Esophagus squamous epithelium (tissue), 5 donors: ENCODE data around the gene KIF13A. TPM values are rescaled to one million over a fixed set of nuclear protein-coding genes. Genes with fewer than 3 reads are reported as not detected.
"Not testable (repeated sequence)": the region's sequence is repeated elsewhere in the genome, so short reads cannot be mapped to it uniquely, and the experiment has no call there.

ENCODE experiments used
- DNase-seq: peaks from one replicate; lab custom pipeline; 2025; lab: John Stamatoyannopoulos, UW
- H3K27ac ChIP-seq, 4 donors: fragments of 200-600 bp; sonication (generic); one replicate each; pipeline ENCODE4 v1.5.1; 2016 to 2019; ENCODE audit warnings: mild to moderate bottlenecking in 1 of 4
- H3K27me3 ChIP-seq, 4 donors: fragments of 200-600 bp; sonication (generic); 1 replicate in 3 of 4; 2 replicates in 1 of 4; pipeline versions ENCODE4 v1.5.1 to v1.6.0; 2017 to 2021; ENCODE audit warnings: antibody characterized with exemption in 1 of 4
- H3K36me3 ChIP-seq, 3 donors: fragments of 200-600 bp; sonication (generic); one replicate each; pipeline ENCODE4 v1.5.1; 2016 to 2019
- H3K4me1 ChIP-seq, 3 donors: fragments of 200-600 bp; sonication (generic); one replicate each; pipeline ENCODE4 v1.5.1; 2017 to 2019
- H3K4me3 ChIP-seq, 4 donors: fragments of 200-600 bp; sonication (generic); 1 replicate in 3 of 4; 2 replicates in 1 of 4; pipeline ENCODE4 v1.5.1; 2016 to 2019; ENCODE audit warnings: mild to moderate bottlenecking in 2 of 4, moderate library complexity in 1 of 4
- H3K9me3 ChIP-seq, 3 donors: fragments of 200-600 bp; sonication (generic); one replicate each; pipeline ENCODE4 v1.5.1; 2016 to 2019
- POLR2A ChIP-seq, 4 donors: fragments of 450-650 bp; IDR thresholded peaks; one replicate each; pipeline ENCODE4 v1.6.1; 2017; ENCODE audit warnings: antibody characterized with exemption in 4 of 4, mild to moderate bottlenecking in 4 of 4, moderate library complexity in 3 of 4
- WGBS, 2 donors: methylation state at CpG; one replicate each; pipeline ENCODE4 v1.1.5; 2018; 5-methylcytosine and 5-hydroxymethylcytosine counted together
- intact Hi-C: fragments of 100-400 bp; cut with DNase I; formaldehyde crosslinking; loops from one replicate; pipeline ENCODE4 v1.15.0; 2022
- total RNA-seq, 4 donors: library from RNA; depleted of rRNA; stranded (reverse); fragments of >200 nt; gene quantifications; one replicate each; pipeline ENCODE4 v1.1.0, GENCODE V29; 2016
- TF ChIP-seq, protein P1 (sequence below), 6 experiments: fragments of 450-650 bp in 4 of 6; fragments of 200-600 bp in 2 of 6; sonication (generic) in 2 of 6; IDR thresholded peaks; one replicate each; pipeline ENCODE4 v1.5.1; 2016 to 2019; ENCODE audit warnings: antibody characterized with exemption in 6 of 6, mild to moderate bottlenecking in 4 of 6, moderate library complexity in 4 of 6
- donor health status: DM: yes; HTN: yes; CAD: no.

The KIF13A gene
- total RNA-seq, 4 donors from 2014 or later = 18.7 to 34.5 (median 25.0) TPM

DNA sequence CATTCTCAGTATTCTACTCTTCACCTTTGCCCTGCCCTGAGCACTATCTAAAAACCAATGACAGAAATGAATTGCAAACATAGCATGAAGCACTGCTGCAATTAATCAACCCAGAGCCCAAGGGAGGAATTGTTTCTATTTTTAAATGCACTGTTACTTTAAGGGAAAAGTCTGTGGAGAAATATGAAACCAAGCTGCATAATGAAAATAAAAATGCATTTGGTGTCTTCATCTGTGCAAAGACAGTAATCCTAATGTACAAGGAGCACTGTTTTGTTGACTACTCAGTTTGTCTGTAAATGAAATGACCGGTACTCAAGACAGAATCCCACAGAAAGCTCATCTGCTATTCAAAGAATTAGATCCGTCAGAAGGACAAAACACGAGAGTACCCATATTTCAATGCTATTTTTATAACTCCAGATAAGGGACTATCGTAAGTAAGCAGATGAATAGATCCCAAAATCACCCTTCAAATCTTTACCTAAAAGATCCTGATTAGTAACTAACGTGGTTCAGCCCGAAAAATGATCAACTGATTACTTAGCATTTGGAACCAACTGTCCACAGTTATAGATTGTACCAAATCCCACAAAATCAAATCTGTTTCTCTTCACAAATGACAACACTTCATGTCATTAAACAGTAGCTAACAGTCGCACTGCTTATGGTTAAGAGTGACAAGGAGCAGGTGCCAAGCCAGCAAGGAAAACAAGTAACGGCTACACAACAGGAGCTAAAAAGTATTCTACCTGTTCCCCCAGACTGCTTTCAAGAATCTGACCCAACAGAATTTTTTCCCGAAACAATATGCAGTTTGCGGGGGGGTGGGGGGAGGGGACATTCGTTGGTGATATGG lies 2.4 kb downstream of the KIF13A start:
- DNase-seq = no peak
- Histone ChIP-seq H3K4me1 (peaks cover 19 to 70% (median 29%) of the 10 kb centered on the region in 3 donors), H3K9me3 (no peaks in the 10 kb centered on the region), H3K27ac (peak overlapping the region in 3 of 4 donors; percentile 47 to 90 (median 59)), H3K27me3 (no peaks in the 10 kb centered on the region), H3K36me3 (no peaks in the 10 kb centered on the region), H3K4me3 (peak overlapping the region in 3 of 4 donors; percentile 75 to 91 (median 86))
- TF ChIP-seq, protein P1, sequence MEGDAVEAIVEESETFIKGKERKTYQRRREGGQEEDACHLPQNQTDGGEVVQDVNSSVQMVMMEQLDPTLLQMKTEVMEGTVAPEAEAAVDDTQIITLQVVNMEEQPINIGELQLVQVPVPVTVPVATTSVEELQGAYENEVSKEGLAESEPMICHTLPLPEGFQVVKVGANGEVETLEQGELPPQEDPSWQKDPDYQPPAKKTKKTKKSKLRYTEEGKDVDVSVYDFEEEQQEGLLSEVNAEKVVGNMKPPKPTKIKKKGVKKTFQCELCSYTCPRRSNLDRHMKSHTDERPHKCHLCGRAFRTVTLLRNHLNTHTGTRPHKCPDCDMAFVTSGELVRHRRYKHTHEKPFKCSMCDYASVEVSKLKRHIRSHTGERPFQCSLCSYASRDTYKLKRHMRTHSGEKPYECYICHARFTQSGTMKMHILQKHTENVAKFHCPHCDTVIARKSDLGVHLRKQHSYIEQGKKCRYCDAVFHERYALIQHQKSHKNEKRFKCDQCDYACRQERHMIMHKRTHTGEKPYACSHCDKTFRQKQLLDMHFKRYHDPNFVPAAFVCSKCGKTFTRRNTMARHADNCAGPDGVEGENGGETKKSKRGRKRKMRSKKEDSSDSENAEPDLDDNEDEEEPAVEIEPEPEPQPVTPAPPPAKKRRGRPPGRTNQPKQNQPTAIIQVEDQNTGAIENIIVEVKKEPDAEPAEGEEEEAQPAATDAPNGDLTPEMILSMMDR (IDR thresholded peaks at IDR 0.05) = no peak
- no peak for TF ChIP-seq POLR2A (IDR thresholded peaks at IDR 0.05)
- 19 to 24% methylated on average over 11 of the region's 11 CpGs for WGBS, 2 donors
- intact Hi-C loops = loop anchor here (10.0 kb wide), 1 partner anchor 140 kb away; the partner anchor contains the start of gene NHLRC1

DNA sequence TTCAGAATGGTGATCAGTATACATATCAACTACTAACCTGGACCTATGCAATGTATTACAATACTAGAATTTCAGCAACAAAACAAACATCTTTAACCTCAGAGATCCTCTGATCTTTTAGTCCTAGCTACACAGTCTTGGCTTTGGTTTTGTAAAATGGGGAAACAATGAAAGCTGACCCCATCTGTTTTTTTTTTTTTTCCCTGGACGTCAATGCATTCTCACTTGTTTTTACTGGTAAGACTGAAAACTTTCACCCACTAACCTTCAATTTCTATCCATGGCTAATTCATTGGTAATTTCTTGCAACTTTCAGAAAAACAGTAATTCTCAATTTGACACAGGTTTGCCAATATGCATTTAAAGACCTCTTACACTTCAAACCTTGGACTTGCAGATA lies 3.0 kb downstream of the KIF13A start:
- intact Hi-C loops = loop anchor here (10.0 kb wide), 1 partner anchor 140 kb away; the partner anchor contains the start of gene NHLRC1

DNA sequence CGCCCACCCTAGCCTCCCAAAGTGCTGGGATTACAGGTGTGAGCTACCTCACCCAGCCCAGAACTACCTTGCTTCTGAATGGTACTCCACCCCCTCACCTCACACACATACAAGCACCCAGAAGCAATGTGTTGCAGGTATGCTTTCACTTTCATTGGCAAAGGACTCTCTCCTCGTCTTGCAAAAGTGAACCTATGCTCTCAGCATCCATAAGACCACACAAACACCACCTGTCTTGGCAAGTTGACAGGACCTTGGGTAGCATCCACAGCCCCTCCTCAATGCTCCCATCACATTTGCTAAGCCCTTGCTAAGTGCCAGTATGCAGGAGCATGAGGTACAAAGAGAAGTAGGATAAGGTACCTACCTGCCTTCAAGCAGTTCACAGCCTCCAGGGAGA lies 3.7 kb downstream of the KIF13A start:
- no peaks in the 10 kb centered on the region for H3K36me3 ChIP-seq
- no peaks in the 10 kb centered on the region for H3K27me3 ChIP-seq
- 72 to 88% methylated on average over 1 to 2 of the region's 2 CpGs for WGBS, 2 donors
- intact Hi-C loops = loop anchor here (10.0 kb wide), 1 partner anchor 141 kb away; the partner anchor contains the start of gene NHLRC1
- TF ChIP-seq, protein P1 (IDR thresholded peaks at IDR 0.05) = no peak
- no peak for TF ChIP-seq POLR2A (IDR thresholded peaks at IDR 0.05)
- H3K27ac ChIP-seq = peak overlapping the region in 1 of 4 donors; percentile 14
- H3K9me3 ChIP-seq = no peaks in the 10 kb centered on the region
- DNase-seq = no peak
- H3K4me3 ChIP-seq = peak overlapping the region in 1 of 4 donors; percentile 27
- peaks cover 18 to 63% (median 27%) of the 10 kb centered on the region in 3 donors for H3K4me1 ChIP-seq

More for the DNA sequence above, 3.0 kb downstream of the KIF13A start:
- no peaks in the 10 kb centered on the region for H3K36me3 ChIP-seq
- no peak for DNase-seq
- peak overlapping the region in 3 of 4 donors; percentile 75 to 91 (median 86) for H3K4me3 ChIP-seq
- TF ChIP-seq, protein P1 (IDR thresholded peaks at IDR 0.05) = no peak
- TF ChIP-seq POLR2A (IDR thresholded peaks at IDR 0.05) = no peak
- no peaks in the 10 kb centered on the region for H3K27me3 ChIP-seq
- peaks cover 19 to 70% (median 29%) of the 10 kb centered on the region in 3 donors for H3K4me1 ChIP-seq
- WGBS, 2 donors = 6 to 28% methylated on average over 1 of the region's 1 CpG
- no peaks in the 10 kb centered on the region for H3K9me3 ChIP-seq
- H3K27ac ChIP-seq = peak overlapping the region in 2 of 4 donors; percentile 59 to 90

DNA sequence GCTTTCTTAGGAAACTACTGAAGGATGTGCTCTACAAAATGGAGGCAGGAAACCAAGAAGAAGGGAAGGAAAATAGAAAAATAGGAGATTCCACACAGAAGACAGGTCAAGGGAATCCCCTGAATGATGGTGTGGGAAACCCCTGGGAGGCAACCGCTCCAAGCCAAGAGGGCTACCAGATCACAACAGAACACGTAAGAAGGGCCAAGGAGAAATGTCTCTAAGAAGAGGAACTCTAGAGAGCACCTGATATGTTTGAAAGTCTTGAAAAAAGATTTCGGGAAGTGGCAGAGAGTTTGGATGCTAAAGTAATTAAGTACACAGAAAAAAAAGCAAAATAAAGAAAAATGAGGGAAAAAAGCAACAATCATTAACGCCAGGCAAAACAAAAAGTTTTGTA lies 7.1 kb downstream of the KIF13A start:
- Histone ChIP-seq H3K4me1 (peaks cover 14 to 41% (median 18%) of the 10 kb centered on the region in 3 donors), H3K4me3 (no peak overlapping the region), H3K27me3 (no peaks in the 10 kb centered on the region), H3K27ac (no peak overlapping the region), H3K9me3 (no peaks in the 10 kb centered on the region), H3K36me3 (peaks cover 0 to 6% (median 0%) of the 10 kb centered on the region in 3 donors)
- TF ChIP-seq, protein P1 (IDR thresholded peaks at IDR 0.05) = no peak
- TF ChIP-seq POLR2A (IDR thresholded peaks at IDR 0.05) = no peak
- intact Hi-C loops = loop anchor here (10.0 kb wide), 1 partner anchor 144 kb away; the partner anchor contains the start of gene NHLRC1
- no peak for DNase-seq
- WGBS, 2 donors = 82% methylated on average over 4 of the region's 4 CpGs

DNA sequence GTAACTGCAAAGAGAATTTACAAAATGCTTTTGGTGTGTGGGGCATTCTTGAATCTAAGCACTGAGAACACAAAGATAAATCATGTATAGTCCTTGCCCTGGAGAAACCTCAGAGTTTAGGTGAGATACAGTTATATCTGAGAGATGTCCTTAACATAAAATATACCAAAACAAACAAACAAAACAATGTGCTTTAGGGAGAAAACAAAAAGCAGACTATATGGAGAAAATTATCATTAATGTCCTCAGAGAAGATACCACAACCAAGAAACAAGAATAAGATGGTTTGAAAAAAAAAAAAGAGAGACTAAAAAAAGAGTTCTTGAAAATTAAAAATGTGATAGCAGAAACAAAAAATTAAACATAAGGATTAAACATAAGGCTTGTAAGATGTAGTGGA lies 8.0 kb downstream of the KIF13A start:
- no peaks in the 10 kb centered on the region for H3K27me3 ChIP-seq
- intact Hi-C loops = no loop called here
- no peak for TF ChIP-seq POLR2A (IDR thresholded peaks at IDR 0.05)
- TF ChIP-seq, protein P1 (IDR thresholded peaks at IDR 0.05) = no peak

DNA sequence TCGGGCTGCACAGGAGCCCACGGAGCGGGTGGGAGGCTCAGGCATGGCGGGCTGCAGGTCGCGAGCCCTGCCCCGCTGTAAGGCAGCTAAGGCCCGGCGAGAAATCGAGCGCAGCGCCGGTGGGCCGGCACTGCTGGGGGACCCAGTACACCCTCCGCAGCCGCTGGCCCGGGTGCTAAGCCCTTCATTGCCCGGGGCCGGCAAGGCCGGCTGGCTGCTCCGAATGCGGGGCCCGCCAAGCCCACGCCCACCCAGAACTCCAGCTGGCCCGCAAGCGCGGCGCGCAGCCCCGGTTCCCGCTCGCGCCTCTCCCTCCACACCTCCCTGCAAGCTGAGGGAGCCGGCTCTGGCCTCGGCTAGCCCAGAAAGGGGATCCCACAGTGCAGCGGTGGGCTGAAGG lies 11.2 kb downstream of the KIF13A start:
- H3K4me3 ChIP-seq, H3K27ac ChIP-seq, DNase-seq, H3K9me3 ChIP-seq, H3K36me3 ChIP-seq, intact Hi-C loops, H3K27me3 ChIP-seq: not testable (repeated sequence)
- WGBS, 2 donors = 100% methylated on average over 4 of the region's 36 CpGs; no CpG with 5 or more reads in 1 of the 2 donors
- H3K4me1 ChIP-seq = peaks cover 11 to 34% (median 12%) of the 10 kb centered on the region in 3 donors

More for the DNA sequence above, 8.0 kb downstream of the KIF13A start:
- Histone ChIP-seq H3K27ac (no peak overlapping the region), H3K9me3 (no peaks in the 10 kb centered on the region), H3K4me3 (no peak overlapping the region), H3K4me1 (peaks cover 7 to 32% (median 15%) of the 10 kb centered on the region in 3 donors), H3K36me3 (peaks cover 0 to 6% (median 0%) of the 10 kb centered on the region in 3 donors)
- DNase-seq = no peak
